ENCODE results near the gene WNT10A.

- TF ChIP-seq CEBPB (IDR thresholded peaks at IDR 0.05; ENCODE audit: borderline replicate concordance in 1 of 2, low read depth in 2 of 2, low read length in 2 of 2), result no peak
- no peak for TF ChIP-seq SREBF2 (IDR thresholded peaks at IDR 0.05; ENCODE audit: low read length)
- TF ChIP-seq TCF12 (IDR thresholded peaks at IDR 0.05; ENCODE audit: low read depth, low read length), result no peak
- TF ChIP-seq MEF2A (IDR thresholded peaks at IDR 0.05; ENCODE audit: insufficient read depth, low read depth, low read length), result no peak
- TF ChIP-seq POLR2AphosphoS5 (IDR thresholded peaks at IDR 0.05; ENCODE audit: low read length), result no peak
- TF ChIP-seq POLR2A (IDR thresholded peaks at IDR 0.05; ENCODE audit: low read depth, low read length), result no peak
- TF ChIP-seq YY1 (IDR thresholded peaks at IDR 0.05; ENCODE audit: low read depth, low read length), result no peak
- no peak for TF ChIP-seq NFIC (IDR thresholded peaks at IDR 0.05; ENCODE audit: low read depth, low read length)
- no peak for TF ChIP-seq NBN (IDR thresholded peaks at IDR 0.05)
- TF ChIP-seq EP300 (IDR thresholded peaks at IDR 0.05; ENCODE audit: borderline replicate concordance in 1 of 2, control insufficient read depth in 1 of 2, low read depth in 2 of 2, low read length in 2 of 2), result no peak
- no peak for TF ChIP-seq WRNIP1 (IDR thresholded peaks at IDR 0.05; ENCODE audit: borderline replicate concordance, low read depth, low read length)
These were observed 47.5 kb upstream of the WNT10A start for GRCh38 chr2:218833023-218833609.

Measured in GM12878 (cell line).